ENCODE measurements around the gene PPP2R5C.

- TF ChIP-seq CSDC2 (CRISPR knock-in tag; IDR thresholded peaks at IDR 0.05) (no peak), ZNF70 (CRISPR knock-in tag; IDR thresholded peaks at IDR 0.05) (no peak), ZFP3 (CRISPR knock-in tag; IDR thresholded peaks at IDR 0.05) (no peak), CSRNP3 (CRISPR knock-in tag; IDR thresholded peaks at IDR 0.05) (no peak), SNAI2 (CRISPR knock-in tag; IDR thresholded peaks at IDR 0.05) (no peak), ZNF8 (CRISPR knock-in tag; IDR thresholded peaks at IDR 0.05) (no peak), CREB5 (CRISPR knock-in tag; IDR thresholded peaks at IDR 0.05; ENCODE audit: low read depth) (no peak), ARNTL (CRISPR knock-in tag; IDR thresholded peaks at IDR 0.05; ENCODE audit: borderline replicate concordance, low read depth) (no peak), ZNF565 (CRISPR knock-in tag; conservative IDR thresholded peaks at IDR 0.05; ENCODE audit: low read depth) (no peak), TCF4 (CRISPR knock-in tag; IDR thresholded peaks at IDR 0.05; ENCODE audit: borderline replicate concordance) (no peak), GLIS3 (CRISPR knock-in tag; IDR thresholded peaks at IDR 0.05) (no peak), OSR1 (CRISPR knock-in tag; IDR thresholded peaks at IDR 0.05) (no peak), TSHZ2 (CRISPR knock-in tag; IDR thresholded peaks at IDR 0.05) (no peak)
Measured at GRCh38 chr14:101728367-101728742, 33.2 kb upstream of the PPP2R5C start.

Measured in SK-N-SH treated with all-trans-retinoic acid at 6 μM for 48 hours (cell line).